Endodermal cell (in vitro differentiated cells): Measurements from ENCODE around the gene CELF4. TPM values are rescaled to one million over a fixed set of nuclear protein-coding genes. Genes with fewer than 3 reads are reported as not detected.

Source experiments
- DNase-seq: peaks from one replicate; pipeline ENCODE4 v3.0.0-alpha.2; 2017
- H3K27ac ChIP-seq: 2 replicates; pipeline ENCODE4 v1.5.1; 2013; ENCODE audit warnings: mild to moderate bottlenecking, low read depth, low read length, moderate library complexity
- H3K27me3 ChIP-seq: 2 replicates; pipeline ENCODE4 v1.6.1; 2013; ENCODE audit warnings: mild to moderate bottlenecking, low read length, moderate library complexity; ENCODE audit not compliant: insufficient read depth, control insufficient read depth, poor library complexity, severe bottlenecking
- H3K36me3 ChIP-seq: 2 replicates; pipeline ENCODE4 v1.7.0; 2013; ENCODE audit warnings: mild to moderate bottlenecking, low read length, moderate library complexity; ENCODE audit not compliant: control insufficient read depth, insufficient read depth
- H3K4me1 ChIP-seq: one replicate; pipeline ENCODE4 v1.7.0; 2013; ENCODE audit warnings: low read length; ENCODE audit not compliant: control insufficient read depth, insufficient read depth
- H3K4me3 ChIP-seq: 2 replicates; pipeline ENCODE4 v1.5.1; 2013; ENCODE audit warnings: mild to moderate bottlenecking, low read length, moderate library complexity
- H3K9ac ChIP-seq: 2 replicates; pipeline ENCODE4 v1.6.1; 2013; ENCODE audit warnings: mild to moderate bottlenecking, low read length, moderate library complexity; ENCODE audit not compliant: poor library complexity, severe bottlenecking; ENCODE audit errors: extremely low read depth
- H3K9me3 ChIP-seq: 2 replicates; pipeline ENCODE4 v1.6.1; 2013; ENCODE audit warnings: mild to moderate bottlenecking, low read length, moderate library complexity; ENCODE audit not compliant: control insufficient read depth
- H3K27ac Mint-ChIP-seq: 2 replicates; pipeline ENCODE4 v1.8.0; 2020; ENCODE audit warnings: mixed read lengths
- H3K27me3 Mint-ChIP-seq: 2 replicates; pipeline ENCODE4 v1.8.0; 2021; ENCODE audit warnings: mild to moderate bottlenecking, mixed read lengths; ENCODE audit not compliant: insufficient read depth
- H3K36me3 Mint-ChIP-seq: 2 replicates; pipeline ENCODE4 v1.8.0; 2020; ENCODE audit warnings: low read depth, mixed read lengths
- H3K4me1 Mint-ChIP-seq: 2 replicates; pipeline ENCODE4 v1.8.0; 2020; ENCODE audit warnings: mixed read lengths
- H3K4me3 Mint-ChIP-seq: 2 replicates; pipeline ENCODE4 v1.8.0; 2020; ENCODE audit warnings: mild to moderate bottlenecking, moderate library complexity, mixed read lengths
- H3K9me3 Mint-ChIP-seq: 2 replicates; pipeline ENCODE4 v1.8.0; 2020; ENCODE audit warnings: mild to moderate bottlenecking, mixed read lengths
- CTCF ChIP-seq: fragments of 200-600 bp; sonication (generic); conservative IDR thresholded peaks from 2 replicates; pipeline ENCODE4 v1.5.0; 2021; ENCODE audit warnings: antibody characterized with exemption, mild to moderate bottlenecking
- WGBS, 2 experiments: methylation state at CpG; one replicate each; pipeline versions ENCODE4 v1.1.5 to v1.1.7; 2013; ENCODE audit warnings: missing lambda C conversion rate in 2 of 2, mixed read lengths in 1 of 2; ENCODE audit not compliant: insufficient coverage in 1 of 2, insufficient read length in 1 of 2; 5-methylcytosine and 5-hydroxymethylcytosine counted together
- total RNA-seq, 2 donors: library from RNA; stranded (reverse); fragmentation: NEBNext Ultra II Directional in 1 of 2; extraction: Animal tissue kit (Norgen Biotek cat#: 25700) in 1 of 2; gene quantifications; 2 replicates in 1 of 2; 3 replicates in 1 of 2; pipeline ENCODE4 v1.2.1, GENCODE V29; 2021

The CELF4 gene
- total RNA-seq, 2 donors from 2014 or later: 5.7 to 6.7 TPM

DNA sequence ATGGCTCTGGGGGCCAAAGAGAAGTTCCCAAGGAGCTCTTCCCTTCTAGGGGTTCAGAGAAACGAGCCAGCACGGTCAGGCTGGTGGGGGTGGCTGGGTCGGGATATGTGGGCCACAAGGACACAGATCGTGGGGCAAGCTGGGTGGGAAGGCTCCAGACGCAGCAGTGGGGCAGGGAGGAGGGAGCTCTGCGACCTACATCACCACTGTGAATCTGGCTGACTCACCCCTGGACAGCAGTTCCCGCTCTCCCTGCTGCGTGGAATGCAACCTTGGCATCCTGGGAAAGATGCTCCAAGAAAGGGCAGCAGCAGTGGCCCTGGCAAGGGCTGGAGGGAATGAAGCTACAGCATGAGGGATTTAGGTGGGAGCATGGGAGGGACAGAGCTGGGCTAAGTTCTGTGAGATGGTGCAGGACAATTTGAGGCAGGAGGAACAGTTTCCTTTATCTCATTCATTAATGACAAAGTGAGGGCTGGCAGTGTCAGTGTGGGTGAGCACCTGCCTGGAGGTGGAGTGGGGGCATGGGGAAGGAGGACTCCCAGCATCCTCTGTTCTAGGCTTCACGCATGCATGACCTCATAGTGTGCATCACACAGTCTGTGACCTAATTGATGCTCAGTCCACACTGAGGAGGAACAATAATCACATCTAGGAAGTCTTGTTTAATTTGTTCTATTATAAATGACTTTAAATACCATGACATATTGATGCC is 25.0 kb downstream of the CELF4 start:
- Mint-ChIP-seq H3K27ac (no peak overlapping the region), H3K27me3 (peaks cover 32% of the 10 kb centered on the region), H3K36me3 (no peaks in the 10 kb centered on the region), H3K4me3 (no peak overlapping the region), H3K9me3 (no peaks in the 10 kb centered on the region), H3K4me1 (peaks cover 11% of the 10 kb centered on the region)
- Histone ChIP-seq H3K4me3 (no peak overlapping the region), H3K27me3 (peaks cover 33% of the 10 kb centered on the region), H3K9me3 (no peaks in the 10 kb centered on the region), H3K27ac (no peak overlapping the region), H3K36me3 (no peaks in the 10 kb centered on the region), H3K9ac (no peak overlapping the region), H3K4me1 (no peaks in the 10 kb centered on the region)
- DNase-seq: no peak
- TF ChIP-seq CTCF: no peak
- 62 to 83% methylated on average over 2 to 9 of the region's 9 CpGs for WGBS, 2 experiments

- no peaks in the 10 kb centered on the region for H3K9me3 ChIP-seq
- TF ChIP-seq CTCF: no peak
- Mint-ChIP-seq H3K27ac (no peak overlapping the region), H3K4me3 (no peak overlapping the region), H3K4me1 (peaks cover 12% of the 10 kb centered on the region), H3K36me3 (no peaks in the 10 kb centered on the region), H3K9me3 (no peaks in the 10 kb centered on the region), H3K27me3 (peaks cover 32% of the 10 kb centered on the region)
- H3K27me3 ChIP-seq: peaks cover 33% of the 10 kb centered on the region
- no peaks in the 10 kb centered on the region for H3K4me1 ChIP-seq
- 89 to 96% methylated on average over 2 to 4 of the region's 4 CpGs for WGBS, 2 experiments
- H3K36me3 ChIP-seq: no peaks in the 10 kb centered on the region
- no peak overlapping the region for H3K9ac ChIP-seq
- no peak overlapping the region for H3K27ac ChIP-seq
- no peak overlapping the region for H3K4me3 ChIP-seq
- DNase-seq: no peak
Measured at GRCh38 chr18:37539236-37539635, 26.4 kb downstream of the CELF4 start.

GRCh38 chr18:37538526-37539205 is 26.9 kb downstream of the CELF4 start:
- Mint-ChIP-seq H3K9me3 (no peaks in the 10 kb centered on the region), H3K27me3 (peaks cover 32% of the 10 kb centered on the region), H3K36me3 (no peaks in the 10 kb centered on the region), H3K27ac (peak overlapping the region; percentile 85), H3K4me1 (peaks cover 12% of the 10 kb centered on the region), H3K4me3 (peak overlapping the region; percentile 34)
- Histone ChIP-seq H3K27me3 (peaks cover 33% of the 10 kb centered on the region), H3K27ac (no peak overlapping the region), H3K9me3 (no peaks in the 10 kb centered on the region), H3K36me3 (no peaks in the 10 kb centered on the region), H3K4me1 (no peaks in the 10 kb centered on the region), H3K9ac (no peak overlapping the region), H3K4me3 (no peak overlapping the region)
- 44 to 58% methylated on average over 8 to 17 of the region's 17 CpGs for WGBS, 2 experiments
- peak; percentile 73 for DNase-seq
- no peak for TF ChIP-seq CTCF
